Nephron (organoid): ENCODE data around the gene MERTK.

Experiments
- H3K27ac Mint-ChIP-seq, 3 experiments: 2 replicates each; pipeline ENCODE4 v1.8.0; 2020; ENCODE audit warnings: mixed read lengths in 3 of 3, mild to moderate bottlenecking in 2 of 3, moderate library complexity in 1 of 3
- H3K27me3 Mint-ChIP-seq: 2 replicates; pipeline ENCODE4 v1.8.0; 2021; ENCODE audit warnings: low read depth, mild to moderate bottlenecking, moderate library complexity, mixed read lengths
- H3K36me3 Mint-ChIP-seq: 2 replicates; pipeline ENCODE4 v1.8.0; 2020; ENCODE audit warnings: low read depth, mixed read lengths
- H3K4me1 Mint-ChIP-seq: 2 replicates; pipeline ENCODE4 v1.8.0; 2020; ENCODE audit warnings: mixed read lengths
- H3K4me3 Mint-ChIP-seq, 3 experiments: 2 replicates each; pipeline ENCODE4 v1.8.0; 2020; ENCODE audit warnings: mild to moderate bottlenecking in 3 of 3, mixed read lengths in 3 of 3, moderate library complexity in 2 of 3
- H3K9me3 Mint-ChIP-seq: 2 replicates; pipeline ENCODE4 v1.8.0; 2020; ENCODE audit warnings: mixed read lengths
- CTCF ChIP-seq, 3 experiments: fragments of 200-600 bp; sonication (generic); IDR thresholded peaks; one replicate each; pipeline ENCODE4 v1.5.0; 2021; ENCODE audit warnings: antibody characterized with exemption in 3 of 3; ENCODE audit not compliant: unreplicated experiment in 3 of 3

Gene MERTK

GRCh38 chr2:112008910-112009485 is 110.6 kb downstream of the MERTK start:
- no peaks in the 10 kb centered on the region for H3K4me1 Mint-ChIP-seq
- no peak for TF ChIP-seq CTCF (IDR thresholded peaks at IDR 0.05; ENCODE audit: unreplicated experiment in 3 of 3)
- H3K27me3 Mint-ChIP-seq, result no peaks in the 10 kb centered on the region
- no peaks in the 10 kb centered on the region for H3K9me3 Mint-ChIP-seq
- H3K36me3 Mint-ChIP-seq, result peaks cover 57% of the 10 kb centered on the region
- no peak overlapping the region for H3K4me3 Mint-ChIP-seq
- no peak overlapping the region for H3K27ac Mint-ChIP-seq

GRCh38 chr2:112010751-112011150 is 112.3 kb downstream of the MERTK start:
- no peaks in the 10 kb centered on the region for H3K9me3 Mint-ChIP-seq
- no peak for TF ChIP-seq CTCF (IDR thresholded peaks at IDR 0.05; ENCODE audit: unreplicated experiment in 3 of 3)
- H3K27me3 Mint-ChIP-seq, result no peaks in the 10 kb centered on the region
- H3K36me3 Mint-ChIP-seq, result peaks cover 67% of the 10 kb centered on the region
- no peak overlapping the region for H3K27ac Mint-ChIP-seq
- H3K4me1 Mint-ChIP-seq, result no peaks in the 10 kb centered on the region
- no peak overlapping the region for H3K4me3 Mint-ChIP-seq

GRCh38 chr2:112012556-112012955 is 114.1 kb downstream of the MERTK start:
- Mint-ChIP-seq H3K27me3 (no peaks in the 10 kb centered on the region), H3K4me1 (no peaks in the 10 kb centered on the region), H3K27ac (no peak overlapping the region), H3K36me3 (peaks cover 77% of the 10 kb centered on the region), H3K4me3 (no peak overlapping the region), H3K9me3 (no peaks in the 10 kb centered on the region)
- TF ChIP-seq CTCF (IDR thresholded peaks at IDR 0.05; ENCODE audit: unreplicated experiment in 3 of 3), result no peak

- no peak overlapping the region for H3K27ac Mint-ChIP-seq
- TF ChIP-seq CTCF (IDR thresholded peaks at IDR 0.05; ENCODE audit: unreplicated experiment in 3 of 3), result no peak
- no peak overlapping the region for H3K4me3 Mint-ChIP-seq
- no peaks in the 10 kb centered on the region for H3K9me3 Mint-ChIP-seq
- peaks cover 74% of the 10 kb centered on the region for H3K36me3 Mint-ChIP-seq
- no peaks in the 10 kb centered on the region for H3K27me3 Mint-ChIP-seq
- H3K4me1 Mint-ChIP-seq, result no peaks in the 10 kb centered on the region
These were observed 120.4 kb downstream of the MERTK start for GRCh38 chr2:112018846-112019245.

DNA sequence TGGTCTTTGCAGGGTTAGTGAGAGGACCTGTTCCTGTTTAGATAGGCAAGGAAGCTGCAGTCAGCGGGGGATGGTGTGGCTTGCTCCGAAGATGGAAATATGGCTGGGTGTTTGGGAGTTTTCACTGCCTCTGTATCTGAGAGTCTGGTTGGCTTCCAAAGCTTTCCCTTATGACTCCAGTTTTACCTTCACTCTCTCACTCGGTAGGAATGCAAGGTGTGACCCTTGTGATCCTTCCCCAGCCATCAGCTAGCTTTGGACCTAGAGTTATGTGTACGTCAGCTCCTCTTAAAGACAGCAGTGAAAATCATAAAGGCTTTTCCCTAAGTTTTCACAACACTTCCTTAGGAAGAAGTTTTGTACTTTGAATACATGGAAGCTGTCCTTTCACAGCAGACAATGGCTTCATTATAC is 121.2 kb downstream of the MERTK start:
- TF ChIP-seq CTCF (IDR thresholded peaks at IDR 0.05; ENCODE audit: unreplicated experiment in 3 of 3), result no peak
- H3K27ac Mint-ChIP-seq, result no peak overlapping the region
- no peaks in the 10 kb centered on the region for H3K9me3 Mint-ChIP-seq
- H3K36me3 Mint-ChIP-seq, result peaks cover 73% of the 10 kb centered on the region
- H3K4me3 Mint-ChIP-seq, result no peak overlapping the region
- no peaks in the 10 kb centered on the region for H3K4me1 Mint-ChIP-seq
- no peaks in the 10 kb centered on the region for H3K27me3 Mint-ChIP-seq

DNA sequence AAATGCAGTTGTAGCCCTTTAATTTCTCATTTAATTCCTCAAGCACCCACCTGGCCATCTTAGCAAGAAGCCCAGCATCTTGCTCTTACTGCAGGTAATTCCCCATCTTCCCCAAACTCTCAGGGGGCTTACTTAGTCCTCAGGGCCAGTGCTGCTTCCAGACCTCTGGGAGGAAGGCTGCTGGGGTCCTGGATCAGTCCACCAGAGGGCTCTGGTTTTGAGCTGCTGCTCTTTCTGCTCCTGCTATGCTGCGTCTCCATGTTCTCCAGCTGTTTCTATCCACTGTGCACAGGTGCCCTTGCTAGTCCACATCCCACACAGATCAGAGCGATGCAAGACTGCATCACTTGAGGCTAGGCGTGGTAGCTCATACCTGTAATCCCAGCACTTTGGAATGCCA is 122.2 kb downstream of the MERTK start:
- Mint-ChIP-seq H3K4me3 (no peak overlapping the region), H3K9me3 (no peaks in the 10 kb centered on the region), H3K4me1 (no peaks in the 10 kb centered on the region), H3K27ac (no peak overlapping the region), H3K36me3 (peaks cover 65% of the 10 kb centered on the region), H3K27me3 (no peaks in the 10 kb centered on the region)
- no peak for TF ChIP-seq CTCF (IDR thresholded peaks at IDR 0.05; ENCODE audit: unreplicated experiment in 3 of 3)
